Activated T-cell treated with anti-CD3 and anti-CD28 coated beads, Interleukin-2, amount 50 U/mL, for 48 hours (primary cell): ENCODE data around the gene CCK.
"Not testable (repeated sequence)": the region's sequence is repeated elsewhere in the genome, so short reads cannot be mapped to it uniquely, and the experiment has no call there.

Experiments used
- DNase-seq, 2 experiments: peaks; one replicate each; pipeline ENCODE4 v3.0.0-alpha.2; 2020

Gene CCK, protein sequence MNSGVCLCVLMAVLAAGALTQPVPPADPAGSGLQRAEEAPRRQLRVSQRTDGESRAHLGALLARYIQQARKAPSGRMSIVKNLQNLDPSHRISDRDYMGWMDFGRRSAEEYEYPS

DNA sequence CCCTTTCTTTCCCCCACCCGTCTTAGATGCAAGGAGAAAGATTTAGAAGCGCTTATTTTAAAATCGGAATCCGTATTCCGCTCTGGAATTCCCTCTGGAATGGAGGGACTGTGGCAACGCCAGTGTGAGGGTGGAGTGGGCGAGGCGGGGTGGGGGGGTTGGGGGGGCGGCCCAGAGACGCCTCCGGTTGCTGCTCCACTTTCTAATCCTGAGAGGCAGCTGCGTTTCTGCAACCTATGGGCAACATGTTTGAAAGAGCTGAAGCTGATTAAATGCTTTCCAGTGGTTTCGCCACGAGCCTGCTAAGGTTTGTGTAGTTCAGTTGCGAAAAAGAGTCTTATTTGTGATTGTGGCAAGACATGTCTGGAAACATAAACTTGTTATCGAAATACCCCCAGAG lies at the start of gene CCK:
Gene CCK (minus strand): TSS at position 101 of the 400 bp plus-strand sequence. CDS start 2,555 bp downstream, outside the sequence.
- DNase-seq: no peak

DNA sequence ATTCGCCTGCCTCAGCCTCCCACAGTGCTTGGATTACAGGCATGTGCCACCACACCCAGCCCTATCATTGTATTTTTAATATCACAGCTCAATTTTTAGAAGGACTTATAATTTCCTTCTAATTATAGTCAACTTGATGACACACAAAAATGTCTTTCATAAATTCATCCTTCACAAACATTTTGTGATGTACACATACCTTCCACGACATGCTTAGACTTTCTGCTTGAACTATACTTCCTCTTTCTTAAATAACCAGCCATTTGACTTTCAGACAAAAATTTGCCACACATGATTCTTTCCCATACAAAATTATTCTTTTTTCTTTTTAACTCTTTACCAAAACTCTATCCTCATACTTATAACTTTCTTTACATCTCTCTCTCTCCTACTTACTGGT lies 48.4 kb upstream of the CCK start:
- no peak for DNase-seq

DNA sequence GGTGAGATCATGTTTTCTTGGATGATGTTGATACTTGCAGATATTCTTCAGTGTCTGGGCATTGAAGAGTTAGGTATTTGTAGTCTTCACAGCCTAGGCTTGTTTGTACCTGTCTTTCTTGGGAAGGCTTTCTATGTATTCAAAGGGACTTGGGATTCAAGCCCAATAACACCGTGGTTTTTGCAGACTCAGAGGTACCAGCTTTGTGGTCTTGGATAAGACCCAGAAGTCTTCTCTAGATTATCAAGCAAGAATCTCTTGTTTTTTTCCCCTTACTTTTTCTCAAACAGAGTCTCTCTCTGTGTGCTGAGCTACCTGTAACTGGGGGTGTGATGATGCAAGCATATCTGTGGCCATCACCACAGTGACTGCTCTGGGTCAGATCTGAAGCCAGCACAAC lies 42.7 kb upstream of the CCK start:
- DNase-seq: no peak

GRCh38 chr3:42306499-42306898 lies 40.5 kb upstream of the CCK start:
- DNase-seq: no peak

DNA sequence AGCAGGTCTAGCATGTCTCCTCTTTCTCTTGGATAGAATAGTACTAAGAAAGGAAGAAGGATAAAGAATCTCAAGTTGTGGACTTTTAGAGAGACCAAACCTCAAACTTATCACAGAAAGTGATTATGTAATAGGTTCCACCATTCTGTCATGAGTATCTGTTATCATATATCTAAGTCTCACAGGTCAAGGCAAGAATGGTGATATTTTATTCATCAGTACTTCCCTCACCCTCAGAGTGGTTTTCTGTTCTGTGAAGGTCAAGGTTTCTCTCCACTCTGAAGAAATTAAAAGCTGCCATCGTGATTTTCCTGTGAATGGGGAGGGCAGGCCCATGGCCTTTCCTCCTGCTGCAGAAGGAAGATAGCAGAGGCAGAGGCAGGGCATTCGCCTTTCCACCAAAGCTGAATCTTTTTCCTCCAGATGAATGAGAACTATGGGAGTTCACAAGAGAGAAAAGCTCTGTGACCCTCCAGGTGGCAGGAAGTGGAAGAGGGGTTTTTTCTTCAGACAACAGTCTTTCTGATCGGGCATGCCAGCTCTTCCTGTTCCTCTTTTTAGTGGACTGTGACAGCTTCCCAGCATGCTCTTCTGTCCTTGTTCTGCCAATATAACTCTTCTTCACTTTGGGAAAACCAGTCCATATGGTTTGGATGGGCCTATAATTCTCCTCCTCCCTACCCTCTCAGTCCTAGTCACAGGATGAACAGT lies 37.1 kb upstream of the CCK start:
- no peak for DNase-seq

DNA sequence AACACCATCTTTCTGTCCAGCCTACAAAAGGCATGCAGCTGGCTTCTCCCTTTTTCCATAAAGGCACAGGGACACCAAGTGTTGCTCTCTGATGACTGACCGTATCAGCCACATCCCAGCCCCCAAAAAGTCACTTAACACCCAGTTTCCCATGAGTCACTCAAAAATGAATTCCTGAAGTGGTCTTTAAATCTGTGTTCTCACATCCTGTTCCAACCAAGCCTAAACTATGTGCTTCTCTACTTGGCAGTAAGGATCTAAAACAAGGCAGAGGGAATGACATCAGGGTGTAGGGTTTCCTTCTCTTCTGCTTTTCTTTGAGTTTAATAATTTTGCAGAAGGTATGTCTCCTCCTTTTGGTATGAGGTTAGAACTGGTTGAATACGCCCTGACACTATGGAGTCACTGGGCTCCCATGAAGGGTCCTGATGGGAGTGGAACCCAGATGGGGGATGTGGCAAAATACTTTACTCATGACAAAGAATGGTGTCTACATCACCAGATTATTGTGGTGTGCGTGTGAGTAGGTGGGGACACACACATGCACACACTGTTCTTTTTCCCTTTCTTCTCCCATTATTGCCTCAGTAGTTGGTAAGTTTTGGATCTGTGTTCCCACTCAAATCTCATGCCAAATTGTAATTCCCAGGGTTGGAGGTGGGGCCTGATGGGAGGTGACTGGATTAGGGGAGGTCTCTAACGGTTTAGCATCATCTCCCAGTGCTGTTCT lies 35.6 kb upstream of the CCK start:
- DNase-seq: no peak

DNA sequence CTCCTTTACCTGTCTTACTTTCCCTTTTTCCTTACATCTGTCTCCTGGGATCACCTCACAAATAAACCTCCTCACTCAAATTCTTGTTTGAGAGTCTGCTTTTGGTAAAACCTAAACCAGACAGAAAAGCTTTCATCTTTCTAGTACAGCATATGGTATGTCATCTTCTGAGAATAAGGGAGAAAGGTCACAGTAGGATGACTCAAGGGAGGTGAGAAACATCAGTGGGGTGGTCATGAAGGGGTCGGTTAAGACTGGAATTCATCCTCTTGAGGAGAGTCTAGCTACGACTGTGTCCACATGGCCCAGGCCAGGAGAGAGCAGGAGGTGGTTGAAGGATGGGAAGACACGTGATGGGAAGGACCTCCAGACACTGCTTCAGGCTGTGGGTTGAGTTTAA lies 34.8 kb upstream of the CCK start:
- no peak for DNase-seq

GRCh38 chr3:42300013-42300412 lies 34.0 kb upstream of the CCK start:
- peak; percentile 24 to 44 for DNase-seq

GRCh38 chr3:42298259-42298658 lies 32.3 kb upstream of the CCK start:
- DNase-seq: no peak

DNA sequence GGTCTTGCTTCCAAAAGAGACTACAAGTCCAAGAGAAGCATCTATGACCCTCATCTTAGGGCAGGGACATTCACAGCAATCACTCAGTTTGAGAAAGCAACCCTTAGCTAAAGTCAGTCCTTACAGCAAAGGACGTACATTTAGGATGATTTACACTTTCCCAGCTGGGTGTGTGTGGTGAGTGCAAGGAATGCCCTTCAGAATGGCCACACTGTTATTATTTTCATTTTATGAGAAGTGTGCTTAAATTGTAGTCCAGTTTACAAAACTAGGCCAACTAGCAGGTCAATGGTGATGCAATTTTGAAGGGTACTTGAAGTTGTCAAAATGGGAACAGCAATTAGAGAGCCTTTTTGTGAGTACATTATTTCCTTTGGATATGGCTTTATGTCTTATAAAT lies 26.0 kb upstream of the CCK start:
- no peak for DNase-seq

DNA sequence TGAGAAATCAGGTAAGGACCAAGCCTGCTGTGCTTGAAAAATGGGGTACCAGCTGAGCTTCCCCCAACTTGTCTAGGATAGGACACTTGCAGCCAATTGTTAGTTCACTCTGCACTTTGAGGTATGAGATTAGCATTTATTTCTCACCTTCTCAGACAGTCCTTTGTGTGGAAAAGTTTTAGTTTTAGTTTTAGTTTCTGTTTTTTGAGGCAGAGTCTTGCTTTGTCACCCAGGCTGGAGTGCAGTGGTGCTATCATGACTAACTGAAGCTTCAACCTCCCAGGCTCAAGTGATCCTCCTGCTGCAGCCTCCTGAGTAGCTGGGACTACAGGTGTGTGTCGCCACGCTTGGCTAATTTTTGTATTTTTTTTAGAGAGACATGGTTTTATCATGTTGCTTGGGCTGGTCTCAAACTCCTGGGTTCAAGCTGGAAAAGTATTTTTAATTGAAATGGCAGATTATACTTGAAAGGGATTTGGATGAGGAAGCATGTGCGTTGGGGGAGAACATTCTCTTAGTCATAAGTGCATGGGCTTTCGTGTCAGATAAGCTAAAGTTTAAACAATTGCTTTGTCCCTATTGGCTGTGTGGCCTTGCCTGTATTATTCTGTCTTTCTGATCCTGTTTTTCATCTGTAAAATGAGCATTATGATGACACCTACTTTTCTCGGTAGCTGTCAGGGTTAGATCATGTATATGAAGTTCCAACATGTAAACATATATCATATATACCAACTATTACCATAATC lies 25.2 kb upstream of the CCK start:
- no peak for DNase-seq

DNA sequence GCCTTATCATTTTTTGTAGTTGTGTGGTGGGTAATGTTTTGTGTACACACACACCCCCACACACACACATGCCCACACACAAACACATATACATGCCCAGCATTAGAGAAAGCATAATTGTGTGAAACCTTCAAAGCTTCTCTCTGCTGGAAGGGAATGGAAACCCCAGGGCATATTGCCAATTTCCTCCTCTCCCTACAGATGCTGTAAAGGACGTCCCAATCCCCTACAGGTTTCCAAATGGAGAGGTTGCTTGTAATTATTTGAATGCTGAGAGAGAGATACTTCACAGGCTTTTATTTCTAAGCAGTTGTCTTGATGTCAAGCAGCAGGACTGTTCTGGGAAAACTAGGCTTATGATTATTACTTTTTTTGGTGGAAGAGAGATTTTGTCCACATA lies 23.0 kb upstream of the CCK start:
- DNase-seq: no peak

DNA sequence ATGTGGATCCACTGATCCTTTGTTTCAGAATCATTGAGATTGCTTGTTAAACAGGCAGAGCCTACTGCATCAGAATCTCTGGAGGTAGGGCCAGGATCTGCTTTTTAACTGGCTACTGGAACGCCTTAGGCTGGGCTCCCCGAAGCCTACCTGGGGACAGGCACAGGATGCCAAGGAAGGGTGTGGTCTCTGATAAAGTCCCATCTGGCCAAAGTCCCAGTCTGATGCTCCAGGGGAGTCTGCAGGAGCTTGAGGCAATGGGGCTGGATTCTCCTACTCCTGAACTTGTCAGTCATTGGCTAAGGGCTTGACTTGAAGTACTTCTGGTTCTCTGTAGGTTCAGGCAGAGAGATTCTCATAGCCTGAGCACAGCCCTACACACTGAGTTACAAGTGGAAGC lies 22.4 kb upstream of the CCK start:
- no peak for DNase-seq

DNA sequence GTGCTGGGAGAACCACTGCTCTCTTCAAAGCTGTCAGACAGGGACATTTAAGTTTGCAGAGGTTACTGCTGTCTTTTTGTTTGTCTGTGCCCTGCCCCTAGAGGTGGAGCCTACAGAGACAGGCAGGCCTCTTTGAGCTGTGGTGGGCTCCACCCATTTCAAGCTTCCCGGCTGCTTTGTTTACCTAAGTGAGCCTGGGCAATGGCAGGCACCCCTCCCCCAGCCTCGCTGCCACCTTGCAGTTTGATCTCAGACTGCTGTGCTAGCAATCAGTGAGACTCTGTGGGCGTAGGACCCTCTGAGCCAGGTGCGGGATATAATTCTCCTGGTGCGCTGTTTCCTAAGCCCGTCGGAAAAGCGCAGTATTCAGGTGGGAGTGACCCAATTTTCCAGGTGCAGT lies 21.4 kb upstream of the CCK start:
- DNase-seq: not testable (repeated sequence)

DNA sequence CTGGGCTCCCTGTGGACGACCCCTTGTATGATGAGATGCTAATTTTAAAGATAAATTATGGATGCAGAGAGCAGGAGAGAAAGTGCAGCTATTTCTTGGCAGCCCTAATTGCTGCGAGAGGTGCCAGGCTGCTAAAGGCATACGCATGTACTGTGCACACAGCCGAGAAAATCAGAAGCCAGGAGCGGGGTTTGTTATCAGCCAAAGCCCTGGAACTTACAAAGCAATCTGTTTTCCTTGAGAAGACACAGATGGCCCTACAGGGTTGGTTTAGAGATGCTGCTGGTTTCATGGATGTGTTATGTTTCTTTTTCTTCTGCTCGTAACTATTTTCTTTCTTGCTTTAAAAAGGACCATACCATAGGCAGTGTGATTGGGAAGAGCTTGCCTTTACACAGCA lies 11.7 kb upstream of the CCK start:
- DNase-seq: no peak

- DNase-seq: no peak
Measured at GRCh38 chr3:42276141-42277132, 10.5 kb upstream of the CCK start.

- no peak for DNase-seq
Measured at GRCh38 chr3:42275217-42275616, 9.2 kb upstream of the CCK start.

- no peak for DNase-seq
Measured at GRCh38 chr3:42274266-42274665, 8.3 kb upstream of the CCK start.

DNA sequence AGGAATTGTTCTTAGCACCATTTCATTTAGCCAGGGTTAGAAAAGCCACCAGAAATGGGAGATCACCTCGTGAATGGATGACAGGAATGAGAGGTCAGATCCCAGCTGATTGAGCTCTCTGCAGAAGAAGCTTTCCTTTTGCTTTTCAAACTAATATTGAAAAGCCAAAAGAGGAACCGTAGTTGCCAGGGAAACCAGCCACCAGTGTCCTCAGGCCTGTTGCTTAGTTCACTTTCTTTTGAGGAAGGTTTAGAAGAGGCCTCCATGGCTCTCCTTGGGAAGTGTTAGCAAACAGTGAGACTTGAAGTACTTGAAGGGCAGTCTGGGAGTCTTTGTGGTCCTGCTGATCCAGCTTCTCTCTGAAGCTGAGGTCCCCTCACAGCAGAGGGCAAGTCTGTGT lies 7.4 kb upstream of the CCK start:
- no peak for DNase-seq

DNA sequence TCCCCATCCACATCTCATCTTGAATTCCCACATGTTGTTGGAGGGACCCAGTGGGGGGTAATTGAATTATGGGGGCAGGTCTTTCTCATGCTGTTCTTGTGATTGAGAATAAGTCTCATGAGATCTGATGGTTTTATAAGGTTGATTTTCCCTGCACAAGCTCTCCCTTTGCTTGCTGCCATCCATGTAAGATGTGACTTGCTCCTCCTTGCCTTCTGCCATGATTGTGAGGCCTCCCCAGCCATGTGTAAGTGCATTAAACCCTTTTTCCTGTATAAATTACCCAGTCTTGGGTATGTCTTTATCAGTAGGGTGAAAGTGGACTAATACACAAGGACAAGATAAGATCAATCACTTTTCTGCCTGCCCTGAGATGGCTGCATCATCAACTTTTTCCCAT lies 5.8 kb upstream of the CCK start:
- no peak for DNase-seq

DNA sequence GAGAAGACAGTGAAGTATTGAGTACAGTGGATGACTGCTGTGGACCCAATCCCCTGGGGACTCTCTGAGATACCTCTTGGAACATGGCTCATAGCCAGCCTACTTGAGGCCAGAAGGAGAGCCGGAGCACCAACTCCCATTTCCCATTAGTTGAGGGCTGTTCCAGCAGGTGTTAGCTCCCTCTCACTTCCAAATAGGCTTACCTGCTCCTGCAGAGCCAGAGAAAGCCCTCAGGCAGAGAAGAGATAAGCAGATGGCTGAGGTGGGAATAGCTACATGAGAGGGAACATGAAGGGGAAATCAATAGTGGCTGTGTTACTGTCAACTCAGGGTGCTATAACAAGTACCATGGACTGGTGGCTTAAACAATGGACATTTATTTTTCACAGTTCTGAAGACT lies 4.6 kb upstream of the CCK start:
- no peak for DNase-seq

- no peak for DNase-seq
Measured at GRCh38 chr3:42269647-42270046, 3.7 kb upstream of the CCK start.

DNA sequence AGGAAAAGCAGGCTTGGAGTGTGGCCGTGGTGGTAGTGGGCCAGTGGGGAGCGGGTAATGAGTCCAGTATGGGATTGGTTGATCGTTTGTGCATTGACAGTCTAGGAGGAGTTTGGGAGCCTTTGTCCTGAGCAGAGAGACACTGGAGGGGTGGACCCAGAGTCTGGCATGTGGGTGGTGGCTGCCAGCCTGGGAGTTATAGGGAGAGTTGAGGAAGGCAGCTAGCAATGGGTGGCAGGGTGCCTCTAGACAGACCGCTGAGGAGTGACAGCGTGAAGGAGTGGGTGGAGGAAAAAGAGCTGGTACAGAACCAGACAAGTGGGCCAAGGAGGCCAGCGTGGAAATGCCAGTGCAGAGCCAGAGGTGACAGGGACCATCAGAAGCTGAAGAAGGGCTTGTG lies 1.9 kb upstream of the CCK start:
- DNase-seq: no peak
